Measurements from ENCODE around the gene ITPKC.

The ITPKC gene

GRCh38 chr19:40690693-40691420, 26.1 kb upstream of the ITPKC start:
- no peak for FAIRE-seq

- FAIRE-seq: no peak
Observed at GRCh38 chr19:40691421-40692211, 25.3 kb upstream of the ITPKC start.

- FAIRE-seq: no peak
Observed at GRCh38 chr19:40692212-40692551, 24.7 kb upstream of the ITPKC start.

GRCh38 chr19:40693150-40693788, 23.6 kb upstream of the ITPKC start:
- no peak for FAIRE-seq

GRCh38 chr19:40693896-40694295, 23.0 kb upstream of the ITPKC start:
- FAIRE-seq: no peak

- no peak for FAIRE-seq
Observed at GRCh38 chr19:40695881-40696280, 21.0 kb upstream of the ITPKC start.

GRCh38 chr19:40697007-40697406, 19.9 kb upstream of the ITPKC start:
- no peak for FAIRE-seq

GRCh38 chr19:40700083-40700482, 16.8 kb upstream of the ITPKC start:
- no peak for FAIRE-seq

- FAIRE-seq: no peak
Observed at GRCh38 chr19:40701758-40702157, 15.2 kb upstream of the ITPKC start.

- no peak for FAIRE-seq
Observed at GRCh38 chr19:40702337-40703012, 14.4 kb upstream of the ITPKC start.

- FAIRE-seq: no peak
Observed at GRCh38 chr19:40703029-40703755, 13.7 kb upstream of the ITPKC start.

- no peak for FAIRE-seq
Observed at GRCh38 chr19:40704491-40705361, 12.2 kb upstream of the ITPKC start.

GRCh38 chr19:40705362-40705651, 11.6 kb upstream of the ITPKC start:
- no peak for FAIRE-seq

- no peak for FAIRE-seq
Observed at GRCh38 chr19:40705950-40706619, 10.8 kb upstream of the ITPKC start.

- FAIRE-seq: no peak
Observed at GRCh38 chr19:40707615-40708014, 9.3 kb upstream of the ITPKC start.

- FAIRE-seq: no peak
Observed at GRCh38 chr19:40709817-40710216, 7.1 kb upstream of the ITPKC start.

- FAIRE-seq: no peak
Observed at GRCh38 chr19:40713939-40714338, 3.0 kb upstream of the ITPKC start.

- FAIRE-seq: no peak
Observed at GRCh38 chr19:40714441-40715299, 2.2 kb upstream of the ITPKC start.

- no peak for FAIRE-seq
Observed at GRCh38 chr19:40716031-40716481, 856 bp upstream of the ITPKC start.

- no peak for FAIRE-seq
Observed at GRCh38 chr19:40717325-40717879, 490 bp downstream of the ITPKC start.

All from TTC549 (cell line).